H9 (cell line): ENCODE data around the gene OAS2. TPM values are rescaled to one million over a fixed set of nuclear protein-coding genes. Genes with fewer than 3 reads are reported as not detected.

ENCODE experiments used
- DNase-seq: peaks from one replicate; pipeline ENCODE4 v3.0.0-alpha.2; 2017
- H2AFZ ChIP-seq: one replicate; pipeline ENCODE4 v1.6.1; 2013; ENCODE audit warnings: mild to moderate bottlenecking, low read length, control low read depth, moderate library complexity
- H2AK5ac ChIP-seq: 2 replicates; pipeline ENCODE4 v1.6.1; 2013; ENCODE audit warnings: low read length, control low read depth, mixed read lengths; ENCODE audit not compliant: insufficient read length
- H2BK120ac ChIP-seq: one replicate; pipeline ENCODE4 v1.6.1; 2013; ENCODE audit warnings: low read depth, mild to moderate bottlenecking, low read length, control low read depth, inconsistent platforms; ENCODE audit not compliant: poor library complexity, severe bottlenecking
- H2BK12ac ChIP-seq: 2 replicates; pipeline ENCODE4 v1.6.1; 2013; ENCODE audit warnings: low read length, control low read depth, mixed read lengths, low read depth; ENCODE audit not compliant: insufficient read length
- H2BK15ac ChIP-seq: 2 replicates; pipeline ENCODE4 v1.6.1; 2013; ENCODE audit warnings: low read depth, low read length, control low read depth
- H2BK20ac ChIP-seq: one replicate; pipeline ENCODE4 v1.6.1; 2013; ENCODE audit warnings: low read depth, mild to moderate bottlenecking, low read length, control low read depth, inconsistent platforms; ENCODE audit not compliant: poor library complexity, severe bottlenecking
- H2BK5ac ChIP-seq: 2 replicates; pipeline ENCODE4 v1.6.1; 2013; ENCODE audit warnings: low read length, control low read depth, mixed read lengths; ENCODE audit not compliant: insufficient read length
- H3K14ac ChIP-seq: 2 replicates; pipeline ENCODE4 v1.6.1; 2013; ENCODE audit warnings: low read length, control low read depth; ENCODE audit not compliant: insufficient read depth
- H3K18ac ChIP-seq: 2 replicates; pipeline ENCODE4 v1.6.1; 2013; ENCODE audit warnings: low read depth, mild to moderate bottlenecking, mixed read lengths, low read length, control low read depth; ENCODE audit not compliant: insufficient read length
- H3K23ac ChIP-seq: 2 replicates; pipeline ENCODE4 v1.6.1; 2013; ENCODE audit warnings: low read length, control low read depth, mixed read lengths, low read depth; ENCODE audit not compliant: insufficient read length
- H3K23me2 ChIP-seq: 2 replicates; pipeline ENCODE4 v1.6.1; 2013; ENCODE audit warnings: low read depth, mild to moderate bottlenecking, mixed read lengths, low read length, control low read depth; ENCODE audit not compliant: insufficient read length, poor library complexity, severe bottlenecking
- H3K27ac ChIP-seq: 2 replicates; pipeline ENCODE4 v1.5.1; 2013; ENCODE audit warnings: low read length, control low read depth, mixed read lengths, low read depth; ENCODE audit not compliant: insufficient read length
- H3K27me3 ChIP-seq: 2 replicates; pipeline ENCODE4 v1.6.1; 2013; ENCODE audit warnings: low read length, control low read depth, inconsistent platforms; ENCODE audit not compliant: insufficient read depth
- H3K4ac ChIP-seq: 2 replicates; pipeline ENCODE4 v1.6.1; 2013; ENCODE audit warnings: low read depth, mild to moderate bottlenecking, control low read depth, inconsistent platforms, low read length, moderate library complexity
- H3K4me1 ChIP-seq: 2 replicates; pipeline ENCODE4 v1.6.1; 2013; ENCODE audit warnings: low read length, control low read depth, inconsistent platforms; ENCODE audit not compliant: insufficient read depth
- H3K4me2 ChIP-seq: 2 replicates; pipeline ENCODE4 v1.6.1; 2013; ENCODE audit warnings: low read length, control low read depth, mixed read lengths; ENCODE audit not compliant: insufficient read length, insufficient read depth
- H3K56ac ChIP-seq: 2 replicates; pipeline ENCODE4 v1.6.1; 2013; ENCODE audit warnings: low read depth, mild to moderate bottlenecking, mixed read lengths, low read length, control low read depth; ENCODE audit not compliant: insufficient read length
- H3K79me1 ChIP-seq: 2 replicates; pipeline ENCODE4 v1.6.1; 2013; ENCODE audit warnings: low read depth, mild to moderate bottlenecking, moderate library complexity, low read length, control low read depth, inconsistent platforms; ENCODE audit not compliant: insufficient read depth, poor library complexity, severe bottlenecking
- H3K79me2 ChIP-seq: 2 replicates; pipeline ENCODE4 v1.6.1; 2013; ENCODE audit warnings: low read length, control low read depth, inconsistent platforms; ENCODE audit not compliant: insufficient read depth
- H3K9ac ChIP-seq: 2 replicates; pipeline ENCODE4 v1.6.1; 2013; ENCODE audit warnings: low read length, control low read depth, mixed read lengths; ENCODE audit not compliant: insufficient read length; ENCODE audit errors: extremely low read depth
- H3K9me3 ChIP-seq: one replicate; pipeline ENCODE4 v1.6.1; 2013; ENCODE audit warnings: low read depth, low read length, inconsistent platforms; ENCODE audit not compliant: control insufficient read depth
- H3T11ph ChIP-seq: one replicate; pipeline ENCODE4 v1.6.1; 2013; ENCODE audit warnings: mild to moderate bottlenecking, low read length, control low read depth, inconsistent platforms
- H4K20me1 ChIP-seq: one replicate; pipeline ENCODE4 v1.6.1; 2013; ENCODE audit not compliant: control insufficient read depth, insufficient read length, insufficient read depth
- H4K5ac ChIP-seq: 2 replicates; pipeline ENCODE4 v1.6.1; 2013; ENCODE audit warnings: low read depth, mild to moderate bottlenecking, mixed read lengths, low read length, control low read depth; ENCODE audit not compliant: insufficient read length
- H4K8ac ChIP-seq: replicated peaks from 2 replicates; pipeline ENCODE4 v1.6.1; 2013; ENCODE audit warnings: low read length, control low read depth, mixed read lengths, low read depth; ENCODE audit not compliant: insufficient read length
- H4K91ac ChIP-seq: 2 replicates; pipeline ENCODE4 v1.6.1; 2013; ENCODE audit warnings: low read depth, mild to moderate bottlenecking, moderate library complexity, mixed read lengths, low read length, control low read depth; ENCODE audit not compliant: insufficient read length
- H3K27ac Mint-ChIP-seq, 3 experiments: 2 replicates in 2 of 3; 3 replicates in 1 of 3; pipeline ENCODE4 v1.8.0; 2020 to 2021; ENCODE audit warnings: mixed read lengths in 3 of 3, mild to moderate bottlenecking in 1 of 3, moderate library complexity in 1 of 3
- H3K27me3 Mint-ChIP-seq: 2 replicates; pipeline ENCODE4 v1.8.0; 2021; ENCODE audit warnings: low read depth, mild to moderate bottlenecking, moderate library complexity, mixed read lengths
- H3K36me3 Mint-ChIP-seq, 3 experiments: 2 replicates in 2 of 3; 3 replicates in 1 of 3; pipeline ENCODE4 v1.8.0; 2020 to 2021; ENCODE audit warnings: low read depth in 3 of 3, mixed read lengths in 3 of 3; ENCODE audit not compliant: insufficient read depth in 1 of 3
- H3K4me1 Mint-ChIP-seq, 2 experiments: 2 replicates each; pipeline ENCODE4 v1.8.0; 2020; ENCODE audit warnings: mixed read lengths in 2 of 2
- H3K4me3 Mint-ChIP-seq, 2 experiments: 2 replicates in 1 of 2; 3 replicates in 1 of 2; pipeline ENCODE4 v1.8.0; 2020 to 2021; ENCODE audit warnings: mild to moderate bottlenecking in 2 of 2, mixed read lengths in 2 of 2, moderate library complexity in 1 of 2
- H3K9me3 Mint-ChIP-seq, 2 experiments: 2 replicates in 1 of 2; 3 replicates in 1 of 2; pipeline ENCODE4 v1.8.0; 2020; ENCODE audit warnings: mild to moderate bottlenecking in 2 of 2, mixed read lengths in 2 of 2, moderate library complexity in 1 of 2
- WGBS: extraction: QIAGEN DNeasy Blood & Tissue Kit; methylation state at CpG from one replicate; pipeline ENCODE4 v1.1.7; 2013; ENCODE audit warnings: missing lambda C conversion rate, low lambda C conversion rate, mixed read lengths; ENCODE audit not compliant: insufficient read length; ENCODE audit errors: extremely low coverage; 5-methylcytosine and 5-hydroxymethylcytosine counted together
- total RNA-seq: library from RNA; stranded (reverse); gene quantifications from 2 replicates; pipeline ENCODE4 v1.2.1, GENCODE V29; 2021
- TF ChIP-seq, protein P1 (sequence below): fragments of 200-600 bp; sonication (generic); conservative IDR thresholded peaks from 3 replicates; pipeline ENCODE4 v1.8.0; 2021; ENCODE audit warnings: antibody characterized with exemption, mild to moderate bottlenecking

The OAS2 gene
- total RNA-seq, 1 experiment from 2014 or later: not detected

- Histone ChIP-seq H4K20me1 (no peaks in the 10 kb centered on the region), H2AK5ac (no peak overlapping the region), H3K4me1 (no peaks in the 10 kb centered on the region), H2AFZ (no peak overlapping the region), H2BK20ac (no peak overlapping the region), H4K5ac (no peak overlapping the region), H3K79me1 (no peaks in the 10 kb centered on the region), H2BK12ac (no peak overlapping the region), H3K4ac (no peak overlapping the region), H3T11ph (no peak overlapping the region), H3K14ac (no peak overlapping the region), H2BK120ac (no peak overlapping the region), H3K4me2 (no peak overlapping the region), H3K9me3 (peaks cover 3% of the 10 kb centered on the region), H3K23ac (no peak overlapping the region), H3K79me2 (no peaks in the 10 kb centered on the region), H2BK15ac (no peak overlapping the region), H3K23me2 (no peaks in the 10 kb centered on the region), H2BK5ac (no peak overlapping the region), H3K27ac (no peak overlapping the region), H4K91ac (no peak overlapping the region), H3K56ac (no peak overlapping the region), H3K27me3 (no peaks in the 10 kb centered on the region), H3K9ac (no peak overlapping the region), H4K8ac (no peak overlapping the region), H3K18ac (no peak overlapping the region)
- TF ChIP-seq, protein P1, sequence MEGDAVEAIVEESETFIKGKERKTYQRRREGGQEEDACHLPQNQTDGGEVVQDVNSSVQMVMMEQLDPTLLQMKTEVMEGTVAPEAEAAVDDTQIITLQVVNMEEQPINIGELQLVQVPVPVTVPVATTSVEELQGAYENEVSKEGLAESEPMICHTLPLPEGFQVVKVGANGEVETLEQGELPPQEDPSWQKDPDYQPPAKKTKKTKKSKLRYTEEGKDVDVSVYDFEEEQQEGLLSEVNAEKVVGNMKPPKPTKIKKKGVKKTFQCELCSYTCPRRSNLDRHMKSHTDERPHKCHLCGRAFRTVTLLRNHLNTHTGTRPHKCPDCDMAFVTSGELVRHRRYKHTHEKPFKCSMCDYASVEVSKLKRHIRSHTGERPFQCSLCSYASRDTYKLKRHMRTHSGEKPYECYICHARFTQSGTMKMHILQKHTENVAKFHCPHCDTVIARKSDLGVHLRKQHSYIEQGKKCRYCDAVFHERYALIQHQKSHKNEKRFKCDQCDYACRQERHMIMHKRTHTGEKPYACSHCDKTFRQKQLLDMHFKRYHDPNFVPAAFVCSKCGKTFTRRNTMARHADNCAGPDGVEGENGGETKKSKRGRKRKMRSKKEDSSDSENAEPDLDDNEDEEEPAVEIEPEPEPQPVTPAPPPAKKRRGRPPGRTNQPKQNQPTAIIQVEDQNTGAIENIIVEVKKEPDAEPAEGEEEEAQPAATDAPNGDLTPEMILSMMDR: no peak
- Mint-ChIP-seq H3K27ac (no peak overlapping the region), H3K4me3 (no peak overlapping the region), H3K36me3 (no peaks in the 10 kb centered on the region), H3K4me1 (0 out of 4 replicates have a peak, but pooled peaks cover 0 to 2% of the 10 kb centered on the region in 2 experiments), H3K9me3 (peaks cover 0 to 3% of the 10 kb centered on the region in 2 experiments; a peak in 1 of 5 replicates), H3K27me3 (peaks cover 36% of the 10 kb centered on the region)
- no peak for DNase-seq
- no CpG with 5 or more reads among the region's 7 CpGs for WGBS
These were observed 27.9 kb downstream of the OAS2 start for GRCh38 chr12:113006206-113006605.
